SK-N-SH (cell line): ENCODE data around the gene ST6GALNAC1. TPM values are rescaled to one million over a fixed set of nuclear protein-coding genes. Genes with fewer than 3 reads are reported as not detected.

ENCODE experiments used
- CTCF ChIA-PET: fragments of 300-600, 350-600 bp; formaldehyde crosslinking; extraction: SDS; loops from one replicate; lab custom pipeline; 2021; lab: Yijun Ruan, JAX
- POLR2A ChIA-PET: fragments of 350-600 bp; sonication (Branson Sonifier 250); formaldehyde crosslinking; extraction: SDS; loops from one replicate; lab custom pipeline; 2020; ENCODE audit warnings: antibody characterized with exemption, inconsistent platforms; lab: Yijun Ruan, JAX
- DNase-seq: peaks from one replicate; pipeline ENCODE4 v3.0.0; 2012
- H2AFZ ChIP-seq: fragments of 200-600 bp; sonication (generic); 2 replicates; pipeline ENCODE4 v1.8.1; 2016; ENCODE audit warnings: antibody characterized with exemption, mild to moderate bottlenecking, low read depth
- H3F3A ChIP-seq: fragments of 200-600 bp; sonication (generic); replicated peaks from 2 replicates; pipeline ENCODE3; 2016; ENCODE audit warnings: antibody characterized with exemption, mild to moderate bottlenecking; ENCODE audit not compliant: insufficient read depth
- H3K27ac ChIP-seq, 2 experiments: fragments of 200-500 bp in 1 of 2; fragments of 200-600 bp in 1 of 2; sonication (Bioruptor generic) in 1 of 2; sonication (generic), shearing (Covaris generic) in 1 of 2; 2 replicates each; pipeline versions ENCODE4 v1.5.1 to v1.6.1; 2014 to 2016; ENCODE audit warnings: low read depth in 2 of 2, inconsistent platforms in 1 of 2, low read length in 1 of 2, mild to moderate bottlenecking in 1 of 2, mixed read lengths in 1 of 2
- H3K27me3 ChIP-seq: fragments of 200-600 bp; sonication (generic), shearing (Covaris generic); 2 replicates; pipeline ENCODE4 v1.6.1; 2016; ENCODE audit warnings: mixed run types; ENCODE audit not compliant: insufficient read depth
- H3K36me3 ChIP-seq, 2 experiments: fragments of 200-500 bp in 1 of 2; fragments of 200-600 bp in 1 of 2; sonication (Bioruptor generic) in 1 of 2; sonication (generic) in 1 of 2; replicated peaks in 1 of 2; 2 replicates each; pipeline versions ENCODE3 to v1.5.1; 2014 to 2016; ENCODE audit warnings: low read length in 1 of 2, mild to moderate bottlenecking in 1 of 2; ENCODE audit not compliant: insufficient read depth in 2 of 2, control insufficient read depth in 1 of 2
- H3K4me1 ChIP-seq, 2 experiments: fragments of 200-500 bp in 1 of 2; fragments of 200-600 bp in 1 of 2; sonication (Bioruptor generic) in 1 of 2; sonication (generic), shearing (Covaris generic) in 1 of 2; 2 replicates each; pipeline versions ENCODE4 v1.5.1 to v1.6.1; 2014 to 2016; ENCODE audit warnings: low read depth in 1 of 2, low read length in 1 of 2, mixed run types in 1 of 2; ENCODE audit not compliant: insufficient read depth in 2 of 2, control insufficient read depth in 1 of 2
- H3K4me2 ChIP-seq: fragments of 200-600 bp; sonication (generic), shearing (Covaris generic); 2 replicates; pipeline ENCODE4 v1.6.1; 2017; ENCODE audit warnings: mixed run types
- H3K4me3 ChIP-seq, 2 experiments: fragments of 200-500 bp in 1 of 2; fragments of 200-600 bp in 1 of 2; sonication (Bioruptor generic) in 1 of 2; sonication (generic), shearing (Covaris generic) in 1 of 2; 2 replicates each; pipeline versions ENCODE4 v1.5.1 to v1.8.1; 2014 to 2016; ENCODE audit warnings: low read depth in 2 of 2, inconsistent platforms in 1 of 2, low read length in 1 of 2, mild to moderate bottlenecking in 1 of 2, mixed read lengths in 1 of 2, moderate library complexity in 1 of 2
- H3K79me2 ChIP-seq: fragments of 200-600 bp; sonication (generic); 2 replicates; pipeline ENCODE4 v1.8.1; 2017; ENCODE audit warnings: mild to moderate bottlenecking; ENCODE audit not compliant: insufficient read depth
- H3K9ac ChIP-seq: fragments of 200-600 bp; sonication (generic); 2 replicates; pipeline ENCODE4 v1.6.1; 2017; ENCODE audit warnings: mixed run types
- H3K9me2 ChIP-seq: fragments of 200-600 bp; sonication (generic); 2 replicates; pipeline ENCODE4 v1.6.1; 2017; ENCODE audit warnings: mixed run types
- H3K9me3 ChIP-seq: fragments of 200-600 bp; sonication (generic); 2 replicates; pipeline ENCODE4 v1.6.1; 2017; ENCODE audit warnings: mixed run types, mild to moderate bottlenecking, moderate library complexity
- H4K20me1 ChIP-seq: fragments of 200-600 bp; sonication (generic); 2 replicates; pipeline ENCODE4 v1.6.1; 2017; ENCODE audit warnings: mild to moderate bottlenecking, mixed run types; ENCODE audit not compliant: insufficient read depth
- CHD2 ChIP-seq: fragments of 150-350 bp; IDR thresholded peaks from 2 replicates; pipeline ENCODE4 v1.6.1; 2018; ENCODE audit warnings: low read length; ENCODE audit not compliant: partially characterized antibody
- CTCF ChIP-seq: fragments of 200-600 bp; sonication (generic); IDR thresholded peaks from 2 replicates; pipeline ENCODE4 v1.6.1; 2017; ENCODE audit warnings: antibody characterized with exemption, mild to moderate bottlenecking, moderate library complexity
- EP300 ChIP-seq, 2 experiments: IDR thresholded peaks; 2 replicates each; pipeline versions ENCODE4 v1.4.0 to v1.6.1; 2012; ENCODE audit warnings: borderline replicate concordance in 1 of 2, low read depth in 1 of 2, low read length in 1 of 2
- EZH2phosphoT487 ChIP-seq: fragments of 200-600 bp; sonication (generic); IDR thresholded peaks from 2 replicates; pipeline ENCODE4 v1.6.1; 2017; ENCODE audit warnings: low read depth, mixed run types, mild to moderate bottlenecking, antibody characterized with exemption, moderate library complexity, borderline replicate concordance
- FOSL2 ChIP-seq: IDR thresholded peaks from 2 replicates; pipeline ENCODE4 v1.4.0; 2012; ENCODE audit warnings: low read depth, mild to moderate bottlenecking, moderate library complexity, borderline replicate concordance
- GABPA ChIP-seq: IDR thresholded peaks from 2 replicates; pipeline ENCODE4 v1.4.0; 2012; ENCODE audit warnings: low read depth, mild to moderate bottlenecking
- JUND ChIP-seq: IDR thresholded peaks from 2 replicates; pipeline ENCODE4 v1.4.0; 2012
- MXI1 ChIP-seq: IDR thresholded peaks from 2 replicates; pipeline ENCODE4 v1.6.1; 2012; ENCODE audit warnings: mild to moderate bottlenecking, low read depth, low read length, improper control_type of control experiment
- NRF1 ChIP-seq: IDR thresholded peaks from 2 replicates; pipeline ENCODE4 v1.6.1; 2012; ENCODE audit warnings: low read depth, mild to moderate bottlenecking, low read length
- RFX5 ChIP-seq: IDR thresholded peaks from 2 replicates; pipeline ENCODE4 v1.6.1; 2012; ENCODE audit warnings: mild to moderate bottlenecking, improper control_type of control experiment, low read length
- SIN3A ChIP-seq: IDR thresholded peaks from 2 replicates; pipeline ENCODE4 v1.6.1; 2012; ENCODE audit warnings: low read depth, mild to moderate bottlenecking, low read length, moderate library complexity, borderline replicate concordance
- WGBS: methylation state at CpG from one replicate; pipeline ENCODE4 v1.1.6; 2017; ENCODE audit warnings: low lambda C conversion rate; 5-methylcytosine and 5-hydroxymethylcytosine counted together
- polyA plus RNA-seq, 3 experiments: library from polyadenylated mRNA; depleted of rRNA; stranded (reverse); fragments of >200 nt; gene quantifications; 2 replicates each; pipeline ENCODE4 v1.2.3, GENCODE V29; 2012
- TF ChIP-seq, protein P1 (sequence below): IDR thresholded peaks from 2 replicates; pipeline ENCODE4 v1.4.0; 2012; ENCODE audit warnings: low read depth, borderline replicate concordance
- TF ChIP-seq, protein P2 (sequence below): fragments of 150-350 bp; IDR thresholded peaks from 2 replicates; pipeline ENCODE4 v1.6.1; 2017; ENCODE audit warnings: antibody characterized with exemption, low read length, low read depth, borderline replicate concordance

ST6GALNAC1 gene
- polyA plus RNA-seq, 1 of the 3 experiments (the other 2 are of a cell fraction) = not detected

- Histone ChIP-seq H3K9me2 (no peaks in the 10 kb centered on the region), H3F3A (no peaks in the 10 kb centered on the region), H3K4me3 (no peak overlapping the region), H3K27me3 (no peaks in the 10 kb centered on the region), H3K27ac (no peak overlapping the region), H3K4me1 (peaks cover 0 to 10% of the 10 kb centered on the region in 2 experiments; a peak in 1 of 4 replicates), H3K4me2 (no peak overlapping the region), H3K79me2 (no peaks in the 10 kb centered on the region), H3K9ac (no peak overlapping the region), H2AFZ (no peak overlapping the region)
- DNase-seq = no peak
- ChIA-PET CTCF (interaction anchor here (1.1 to 2.8 kb wide), 5 partner anchors 23 to 136 kb away, joined by 3 to 11 read pairs (median 7); no protein-coding TSS in a partner anchor), POLR2A (no interaction called here)
- 87% methylated on average over 4 of the region's 5 CpGs for WGBS
- TF ChIP-seq JUND = no peak
- no peak for TF ChIP-seq NRF1
- no peak for TF ChIP-seq RFX5
- TF ChIP-seq GABPA = no peak
- no peak for TF ChIP-seq EZH2phosphoT487
- TF ChIP-seq MXI1 = no peak
- TF ChIP-seq SIN3A = no peak
- TF ChIP-seq EP300 (IDR thresholded peaks at IDR 0.05; ENCODE audit: borderline replicate concordance in 1 of 2, low read depth in 1 of 2, low read length in 1 of 2) = no peak
- TF ChIP-seq, protein P1, sequence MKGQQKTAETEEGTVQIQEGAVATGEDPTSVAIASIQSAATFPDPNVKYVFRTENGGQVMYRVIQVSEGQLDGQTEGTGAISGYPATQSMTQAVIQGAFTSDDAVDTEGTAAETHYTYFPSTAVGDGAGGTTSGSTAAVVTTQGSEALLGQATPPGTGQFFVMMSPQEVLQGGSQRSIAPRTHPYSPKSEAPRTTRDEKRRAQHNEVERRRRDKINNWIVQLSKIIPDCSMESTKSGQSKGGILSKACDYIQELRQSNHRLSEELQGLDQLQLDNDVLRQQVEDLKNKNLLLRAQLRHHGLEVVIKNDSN = no peak
- no peak for TF ChIP-seq CHD2
- TF ChIP-seq, all 33 proteins: peak for 0
- Histone ChIP-seq H3K9me3 (peaks cover 3% of the 10 kb centered on the region; the same call in 1 of the 2 replicates), H4K20me1 (no peaks in the 10 kb centered on the region), H3K36me3 (no peaks in the 10 kb centered on the region)
Observed at GRCh38 chr17:76658242-76658662, 14.7 kb upstream of the ST6GALNAC1 start.

- DNase-seq = no peak
- Histone ChIP-seq H3K4me1 (peaks cover 0 to 10% of the 10 kb centered on the region in 2 experiments; a peak in 1 of 4 replicates), H2AFZ (no peak overlapping the region), H3K4me2 (no peak overlapping the region), H3K79me2 (no peaks in the 10 kb centered on the region), H3K4me3 (no peak overlapping the region), H3K27me3 (no peaks in the 10 kb centered on the region), H3K9ac (no peak overlapping the region), H3K27ac (no peak overlapping the region), H3K9me2 (no peaks in the 10 kb centered on the region), H4K20me1 (no peaks in the 10 kb centered on the region), H3K9me3 (peaks cover 6% of the 10 kb centered on the region; the same call in 1 of the 2 replicates), H3K36me3 (no peaks in the 10 kb centered on the region), H3F3A (no peaks in the 10 kb centered on the region)
- TF ChIP-seq FOSL2 (no peak), EP300 (IDR thresholded peaks at IDR 0.05; ENCODE audit: borderline replicate concordance in 1 of 2, low read depth in 1 of 2, low read length in 1 of 2) (no peak), CTCF (no peak)
- TF ChIP-seq, protein P2, sequence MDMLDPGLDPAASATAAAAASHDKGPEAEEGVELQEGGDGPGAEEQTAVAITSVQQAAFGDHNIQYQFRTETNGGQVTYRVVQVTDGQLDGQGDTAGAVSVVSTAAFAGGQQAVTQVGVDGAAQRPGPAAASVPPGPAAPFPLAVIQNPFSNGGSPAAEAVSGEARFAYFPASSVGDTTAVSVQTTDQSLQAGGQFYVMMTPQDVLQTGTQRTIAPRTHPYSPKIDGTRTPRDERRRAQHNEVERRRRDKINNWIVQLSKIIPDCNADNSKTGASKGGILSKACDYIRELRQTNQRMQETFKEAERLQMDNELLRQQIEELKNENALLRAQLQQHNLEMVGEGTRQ = no peak
- 78% methylated on average over 8 of the region's 8 CpGs for WGBS
- CTCF ChIA-PET = interaction anchor here (1.1 to 2.8 kb wide), 5 partner anchors 24 to 135 kb away, joined by 3 to 11 read pairs (median 7); no protein-coding TSS in a partner anchor
- POLR2A ChIA-PET = no interaction called here
Observed at GRCh38 chr17:76657505-76658241, 14.1 kb upstream of the ST6GALNAC1 start.
